Neural progenitor cell (in vitro differentiated cells): Measurements from ENCODE around the gene FGF7. TPM values are rescaled to one million over a fixed set of nuclear protein-coding genes. Genes with fewer than 3 reads are reported as not detected.
"Not testable (repeated sequence)": the region's sequence is repeated elsewhere in the genome, so short reads cannot be mapped to it uniquely, and the experiment has no call there.

Source experiments
- DNase-seq: peaks from one replicate; pipeline ENCODE4 v3.0.0-alpha.2; 2016; ENCODE audit warnings: low spot score
- H2AFZ ChIP-seq: fragments of 200-600 bp; sonication (generic); replicated peaks from 2 replicates; pipeline ENCODE4 v1.6.1; 2016; ENCODE audit warnings: antibody characterized with exemption
- H3F3A ChIP-seq: fragments of 200-600 bp; sonication (generic); 2 replicates; pipeline ENCODE4 v1.6.1; 2016; ENCODE audit warnings: antibody characterized with exemption, low read depth
- H3K27ac ChIP-seq: fragments of 200-600 bp; sonication (generic); 2 replicates; pipeline ENCODE4 v1.5.1; 2016; ENCODE audit warnings: mild to moderate bottlenecking
- H3K27me3 ChIP-seq: fragments of 200-600 bp; sonication (generic); 2 replicates; pipeline ENCODE4 v1.6.1; 2016; ENCODE audit warnings: mild to moderate bottlenecking, moderate library complexity
- H3K36me3 ChIP-seq: fragments of 200-600 bp; sonication (generic); 2 replicates; pipeline ENCODE4 v1.5.1; 2016
- H3K4me1 ChIP-seq: fragments of 200-600 bp; sonication (generic); 2 replicates; pipeline ENCODE4 v1.6.1; 2016; ENCODE audit warnings: mixed run types
- H3K4me2 ChIP-seq: fragments of 200-600 bp; sonication (generic); 2 replicates; pipeline ENCODE4 v1.6.1; 2016
- H3K4me3 ChIP-seq: fragments of 200-600 bp; sonication (generic); 2 replicates; pipeline ENCODE4 v1.5.1; 2016
- H3K79me2 ChIP-seq: fragments of 200-600 bp; sonication (generic); 2 replicates; pipeline ENCODE4 v1.6.1; 2016; ENCODE audit warnings: low read depth
- H3K9ac ChIP-seq: fragments of 200-600 bp; sonication (generic); 2 replicates; pipeline ENCODE4 v1.6.1; 2016
- H3K9me3 ChIP-seq: fragments of 200-600 bp; sonication (generic); 2 replicates; pipeline ENCODE4 v1.5.1; 2016; ENCODE audit warnings: low read depth
- H4K20me1 ChIP-seq: fragments of 200-600 bp; sonication (generic); 2 replicates; pipeline ENCODE4 v1.6.1; 2016; ENCODE audit warnings: low read depth
- H3K27ac Mint-ChIP-seq: 3 replicates; pipeline ENCODE4 v1.8.0; 2021; ENCODE audit warnings: mixed read lengths
- H3K27me3 Mint-ChIP-seq: 2 replicates; pipeline ENCODE4 v1.8.0; 2022; ENCODE audit warnings: low read depth, mild to moderate bottlenecking, inconsistent platforms, moderate library complexity, mixed read lengths; ENCODE audit not compliant: insufficient read depth
- H3K36me3 Mint-ChIP-seq: 3 replicates; pipeline ENCODE4 v1.8.0; 2021; ENCODE audit warnings: mixed read lengths
- H3K4me1 Mint-ChIP-seq: 3 replicates; pipeline ENCODE4 v1.8.0; 2021; ENCODE audit warnings: mixed read lengths
- H3K4me3 Mint-ChIP-seq: 3 replicates; pipeline ENCODE4 v1.8.0; 2021; ENCODE audit warnings: mild to moderate bottlenecking, moderate library complexity, mixed read lengths
- H3K9me3 Mint-ChIP-seq: 3 replicates; pipeline ENCODE4 v1.8.0; 2020; ENCODE audit warnings: mixed read lengths
- EZH2 ChIP-seq: fragments of 200-600 bp; sonication (generic); IDR thresholded peaks from 2 replicates; pipeline ENCODE4 v1.6.1; 2017; ENCODE audit warnings: antibody characterized with exemption, mild to moderate bottlenecking, moderate library complexity
- EZH2phosphoT487 ChIP-seq: fragments of 200-600 bp; sonication (generic); IDR thresholded peaks from 2 replicates; pipeline ENCODE4 v1.6.1; 2017; ENCODE audit warnings: antibody characterized with exemption
- total RNA-seq: library from RNA; depleted of rRNA; stranded (reverse); fragments of >200 nt; gene quantifications from 2 replicates; pipeline ENCODE4 v1.2.3, GENCODE V29; 2015; ENCODE audit warnings: low replicate concordance
- TF ChIP-seq, protein P1 (sequence below): fragments of 200-600 bp; sonication (generic); IDR thresholded peaks from 2 replicates; pipeline ENCODE4 v1.5.1; 2017; ENCODE audit warnings: antibody characterized with exemption, mild to moderate bottlenecking

FGF7 gene
- total RNA-seq, 1 donor from 2014 or later: not detected

DNA sequence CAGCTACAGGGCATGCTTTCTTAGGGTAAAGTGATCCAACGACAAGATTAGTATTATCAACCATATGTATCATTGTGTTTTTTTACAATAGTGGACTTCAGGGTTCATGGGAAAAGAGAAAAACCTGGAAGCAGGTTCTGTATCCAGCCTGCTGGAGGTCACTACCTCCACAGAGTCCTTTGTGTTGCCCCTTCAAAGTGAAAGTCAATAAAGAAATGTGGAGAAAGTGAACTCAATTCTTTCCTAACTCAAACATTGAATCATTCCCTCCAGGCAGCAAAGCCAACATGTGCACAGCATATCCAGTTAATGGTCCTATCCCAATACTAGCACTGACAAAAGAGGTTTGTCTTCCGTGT lies 45.4 kb downstream of the FGF7 start:
- Histone ChIP-seq H3F3A (no peaks in the 10 kb centered on the region), H3K79me2 (no peaks in the 10 kb centered on the region), H3K27ac (no peak overlapping the region), H3K9ac (no peak overlapping the region), H3K9me3 (no peaks in the 10 kb centered on the region), H3K4me2 (no peak overlapping the region), H3K27me3 (no peaks in the 10 kb centered on the region), H3K4me1 (no peaks in the 10 kb centered on the region), H3K4me3 (no peak overlapping the region), H3K36me3 (no peaks in the 10 kb centered on the region), H2AFZ (no peak overlapping the region), H4K20me1 (no peaks in the 10 kb centered on the region)
- TF ChIP-seq, protein P1, sequence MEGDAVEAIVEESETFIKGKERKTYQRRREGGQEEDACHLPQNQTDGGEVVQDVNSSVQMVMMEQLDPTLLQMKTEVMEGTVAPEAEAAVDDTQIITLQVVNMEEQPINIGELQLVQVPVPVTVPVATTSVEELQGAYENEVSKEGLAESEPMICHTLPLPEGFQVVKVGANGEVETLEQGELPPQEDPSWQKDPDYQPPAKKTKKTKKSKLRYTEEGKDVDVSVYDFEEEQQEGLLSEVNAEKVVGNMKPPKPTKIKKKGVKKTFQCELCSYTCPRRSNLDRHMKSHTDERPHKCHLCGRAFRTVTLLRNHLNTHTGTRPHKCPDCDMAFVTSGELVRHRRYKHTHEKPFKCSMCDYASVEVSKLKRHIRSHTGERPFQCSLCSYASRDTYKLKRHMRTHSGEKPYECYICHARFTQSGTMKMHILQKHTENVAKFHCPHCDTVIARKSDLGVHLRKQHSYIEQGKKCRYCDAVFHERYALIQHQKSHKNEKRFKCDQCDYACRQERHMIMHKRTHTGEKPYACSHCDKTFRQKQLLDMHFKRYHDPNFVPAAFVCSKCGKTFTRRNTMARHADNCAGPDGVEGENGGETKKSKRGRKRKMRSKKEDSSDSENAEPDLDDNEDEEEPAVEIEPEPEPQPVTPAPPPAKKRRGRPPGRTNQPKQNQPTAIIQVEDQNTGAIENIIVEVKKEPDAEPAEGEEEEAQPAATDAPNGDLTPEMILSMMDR: no peak
- TF ChIP-seq EZH2 (no peak), EZH2phosphoT487 (no peak)
- no peak for DNase-seq
- peaks cover 5% of the 10 kb centered on the region for H3K4me1 Mint-ChIP-seq
- peaks cover 2% of the 10 kb centered on the region for H3K27me3 Mint-ChIP-seq
- H3K9me3 Mint-ChIP-seq: no peaks in the 10 kb centered on the region
- no peak overlapping the region for H3K27ac Mint-ChIP-seq
- H3K36me3 Mint-ChIP-seq: no peaks in the 10 kb centered on the region
- no peak overlapping the region for H3K4me3 Mint-ChIP-seq

DNA sequence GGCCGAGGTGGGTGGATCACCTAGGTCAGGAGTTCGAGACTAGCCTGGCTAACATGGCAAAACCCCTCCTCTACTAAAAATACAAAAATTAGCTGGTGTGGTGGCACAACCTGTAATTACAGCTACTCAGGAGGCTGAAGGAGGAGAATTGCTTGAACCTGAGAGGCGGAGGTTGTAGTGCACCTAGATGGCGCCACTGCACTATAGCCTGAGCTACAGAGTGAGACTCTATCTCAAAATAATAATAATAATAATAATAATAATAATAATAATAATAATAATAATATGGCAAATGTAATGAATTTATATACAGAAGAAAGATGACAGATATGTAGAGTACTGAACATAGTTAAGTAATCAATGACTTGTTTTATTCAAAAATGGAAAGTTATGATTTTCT lies 48.2 kb downstream of the FGF7 start:
- not testable (repeated sequence) for H3K9me3 ChIP-seq, H3K9me3 Mint-ChIP-seq, H3K4me2 ChIP-seq, H3K4me1 Mint-ChIP-seq, H3K27ac ChIP-seq, H3K27me3 Mint-ChIP-seq, H3K4me3 ChIP-seq, H3K27me3 ChIP-seq, H3K9ac ChIP-seq, H3K4me3 Mint-ChIP-seq, H4K20me1 ChIP-seq, H2AFZ ChIP-seq, H3K4me1 ChIP-seq, H3K27ac Mint-ChIP-seq, H3F3A ChIP-seq, H3K36me3 ChIP-seq, H3K36me3 Mint-ChIP-seq, H3K79me2 ChIP-seq
- peak; percentile 23 for DNase-seq
- TF ChIP-seq, protein P1: peak; percentile 47

DNA sequence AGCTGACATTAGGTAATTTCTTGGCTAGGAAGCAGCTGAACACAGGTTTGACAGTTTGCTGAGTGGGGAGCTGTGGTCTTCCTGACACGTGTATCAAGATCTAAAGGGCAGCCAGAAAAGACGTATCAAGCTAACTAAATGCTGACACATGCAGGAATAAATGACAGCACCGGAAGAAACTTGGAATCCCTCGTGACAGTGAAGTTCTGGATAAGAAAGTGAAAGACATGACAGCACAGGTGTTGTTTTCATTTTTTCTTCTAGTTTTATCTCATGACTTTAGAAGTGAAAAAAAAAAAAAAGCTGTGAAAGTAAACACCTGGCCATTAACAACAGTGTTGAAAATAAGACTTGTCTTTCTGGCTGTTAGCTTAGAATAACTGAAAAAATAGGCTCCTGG lies 48.7 kb downstream of the FGF7 start:
- H3K9ac ChIP-seq: no peak overlapping the region
- H3K79me2 ChIP-seq: no peaks in the 10 kb centered on the region
- H4K20me1 ChIP-seq: no peaks in the 10 kb centered on the region
- H3K4me1 ChIP-seq: no peaks in the 10 kb centered on the region
- H2AFZ ChIP-seq: no peak overlapping the region
- TF ChIP-seq EZH2 (no peak), EZH2phosphoT487 (no peak)
- TF ChIP-seq, protein P1: no peak
- Mint-ChIP-seq H3K4me3 (no peak overlapping the region), H3K4me1 (peaks cover 5% of the 10 kb centered on the region), H3K9me3 (no peaks in the 10 kb centered on the region), H3K27ac (no peak overlapping the region), H3K27me3 (no peaks in the 10 kb centered on the region), H3K36me3 (no peaks in the 10 kb centered on the region)
- H3K27ac ChIP-seq: no peak overlapping the region
- H3F3A ChIP-seq: no peaks in the 10 kb centered on the region
- no peak overlapping the region for H3K4me2 ChIP-seq
- no peaks in the 10 kb centered on the region for H3K27me3 ChIP-seq
- H3K9me3 ChIP-seq: no peaks in the 10 kb centered on the region
- H3K36me3 ChIP-seq: no peaks in the 10 kb centered on the region
- DNase-seq: no peak
- H3K4me3 ChIP-seq: no peak overlapping the region

DNA sequence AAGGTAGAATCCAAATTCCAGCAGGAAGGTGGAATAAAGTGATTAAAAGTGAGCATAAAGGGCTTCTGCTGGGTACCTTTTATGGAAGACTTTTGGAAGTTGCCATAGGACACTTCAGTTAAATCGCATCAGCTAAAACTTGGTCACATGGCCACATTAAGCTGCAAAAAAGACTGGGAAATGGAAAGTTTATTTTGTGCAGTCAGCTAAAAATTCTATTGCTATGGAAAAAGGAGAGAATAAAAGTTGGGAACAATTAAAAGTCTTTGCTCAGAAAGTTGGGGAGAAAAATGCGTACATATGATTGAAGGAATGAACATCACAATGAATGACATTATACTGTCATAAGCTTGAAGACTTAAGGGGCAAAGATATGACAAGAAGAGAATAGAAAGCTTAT lies 49.3 kb downstream of the FGF7 start:
- no peak overlapping the region for H3K9ac ChIP-seq
- Mint-ChIP-seq H3K27me3 (no peaks in the 10 kb centered on the region), H3K4me3 (no peak overlapping the region), H3K4me1 (peaks cover 5% of the 10 kb centered on the region), H3K36me3 (no peaks in the 10 kb centered on the region), H3K9me3 (no peaks in the 10 kb centered on the region), H3K27ac (no peak overlapping the region)
- H3K4me2 ChIP-seq: no peak overlapping the region
- no peaks in the 10 kb centered on the region for H3K79me2 ChIP-seq
- H3F3A ChIP-seq: no peaks in the 10 kb centered on the region
- H3K9me3 ChIP-seq: no peaks in the 10 kb centered on the region
- TF ChIP-seq EZH2phosphoT487 (no peak), EZH2 (no peak)
- TF ChIP-seq, protein P1: no peak
- H4K20me1 ChIP-seq: no peaks in the 10 kb centered on the region
- no peak for DNase-seq
- no peak overlapping the region for H2AFZ ChIP-seq
- no peaks in the 10 kb centered on the region for H3K36me3 ChIP-seq
- no peaks in the 10 kb centered on the region for H3K4me1 ChIP-seq
- H3K4me3 ChIP-seq: no peak overlapping the region
- no peaks in the 10 kb centered on the region for H3K27me3 ChIP-seq
- H3K27ac ChIP-seq: no peak overlapping the region
